ENCODE measurements around the gene PPARD.

The PPARD gene

DNA sequence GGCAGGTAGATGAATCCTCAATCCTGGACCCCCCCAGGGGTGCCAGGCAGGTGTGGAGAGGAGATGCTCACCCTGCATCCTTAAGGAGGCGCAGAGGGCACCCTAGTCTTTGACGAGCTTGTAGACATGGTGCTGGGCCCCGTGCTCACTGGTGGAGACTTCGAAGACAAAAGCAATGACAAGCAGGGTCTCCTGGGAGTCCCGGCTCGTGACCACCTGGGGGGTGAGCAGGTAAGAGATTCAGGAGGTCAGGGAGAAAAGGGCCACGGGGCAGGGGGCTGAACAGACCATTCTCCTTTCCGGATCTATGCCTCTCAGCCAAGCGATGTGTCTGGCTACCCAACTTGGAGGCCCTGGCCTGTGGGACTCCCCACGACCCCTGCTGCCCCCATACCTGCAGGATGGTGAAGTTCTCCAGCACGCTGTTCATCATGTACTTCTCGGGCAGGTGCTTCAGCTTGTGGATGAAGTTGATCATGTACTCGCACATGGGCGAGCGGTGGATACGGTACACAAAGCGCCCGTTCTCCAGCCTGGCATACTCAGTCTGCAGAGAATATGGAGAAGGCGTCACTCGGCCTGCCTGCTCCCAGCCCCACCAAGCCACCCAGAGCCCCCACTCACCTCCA, 132.7 kb downstream of the PPARD start:
- DNase-seq: no peak

- DNase-seq: no peak
These were observed 133.2 kb downstream of the PPARD start for GRCh38 chr6:35475573-35475972.

GRCh38 chr6:35476004-35476403, 133.6 kb downstream of the PPARD start:
- no peak for DNase-seq

GRCh38 chr6:35477028-35477427, 134.7 kb downstream of the PPARD start:
- no peak for DNase-seq

All from activated CD4-positive, alpha-beta T cell treated with anti-CD3 and anti-CD28 coated beads, Interleukin-2, amount 50 U/mL, for 1 hour (primary cell).